ENCODE results near the gene MEN1.
"Not testable (repeated sequence)": the region's sequence is repeated elsewhere in the genome, so short reads cannot be mapped to it uniquely, and the experiment has no call there.

The MEN1 gene

GRCh38 chr11:64810271-64810890 lies at the start of gene MEN1:
Gene MEN1, minus strand, starts transcription at chr11:64810551. Its CDS starts 442 bp downstream, at chr11:64810109.
- DNase-seq: peak; percentile 93

- no peak for DNase-seq
Observed at GRCh38 chr11:64859542-64860414, 49.4 kb upstream of the MEN1 start.

GRCh38 chr11:64858467-64859263 lies 48.3 kb upstream of the MEN1 start:
- no peak for DNase-seq

GRCh38 chr11:64857485-64857884 lies 47.1 kb upstream of the MEN1 start:
- DNase-seq: no peak

GRCh38 chr11:64856382-64857227 lies 46.3 kb upstream of the MEN1 start:
- DNase-seq: no peak

- no peak for DNase-seq
Observed at GRCh38 chr11:64855596-64856304, 45.4 kb upstream of the MEN1 start.

- no peak for DNase-seq
Observed at GRCh38 chr11:64854534-64855502, 44.5 kb upstream of the MEN1 start.

GRCh38 chr11:64854157-64854533 lies 43.8 kb upstream of the MEN1 start:
- DNase-seq: no peak

- no peak for DNase-seq
Observed at GRCh38 chr11:64853709-64854108, 43.4 kb upstream of the MEN1 start.

- DNase-seq: no peak
Observed at GRCh38 chr11:64852804-64853509, 42.6 kb upstream of the MEN1 start.

GRCh38 chr11:64851831-64852351 lies 41.5 kb upstream of the MEN1 start:
- DNase-seq: no peak

GRCh38 chr11:64850979-64851567 lies 40.7 kb upstream of the MEN1 start:
- no peak for DNase-seq

GRCh38 chr11:64849598-64850356 lies 39.4 kb upstream of the MEN1 start:
- DNase-seq: no peak

- DNase-seq: no peak
Observed at GRCh38 chr11:64848826-64849597, 38.7 kb upstream of the MEN1 start.

- DNase-seq: no peak
Observed at GRCh38 chr11:64848214-64848825, 38.0 kb upstream of the MEN1 start.

- peak; percentile 76 for DNase-seq
Observed at GRCh38 chr11:64846998-64847666, 36.8 kb upstream of the MEN1 start.

GRCh38 chr11:64845776-64846129 lies 35.4 kb upstream of the MEN1 start:
- DNase-seq: not testable (repeated sequence)
